Measurements from ENCODE around the gene SP3.

GRCh38 chr2:173868406-173868805 lies 96.8 kb downstream of the SP3 start:
- TF ChIP-seq FOXS1 (CRISPR knock-in tag; IDR thresholded peaks at IDR 0.05) (no peak), CEBPB (IDR thresholded peaks at IDR 0.05) (no peak), CTCF (IDR thresholded peaks at IDR 0.05) (no peak), MYC (IDR thresholded peaks at IDR 0.05; ENCODE audit: borderline replicate concordance, low read length) (no peak)
